HG03354 (cell line): Measurements from ENCODE around the gene EXOC4.

Source experiments
- ATAC-seq: cut with Tn5 transposase; IDR thresholded peaks from one replicate; pipeline ENCODE4 v1.9.1; 2021; ENCODE audit warnings: mild to moderate bottlenecking; ENCODE audit not compliant: unreplicated experiment, poor library complexity, severe bottlenecking

Gene EXOC4

GRCh38 chr7:133584956-133585668, 332.2 kb downstream of the EXOC4 start:
- no peak for ATAC-seq

GRCh38 chr7:133586253-133586652, 333.4 kb downstream of the EXOC4 start:
- no peak for ATAC-seq

- ATAC-seq, result no peak
Measured at GRCh38 chr7:133587903-133588302, 335.0 kb downstream of the EXOC4 start.

- no peak for ATAC-seq
Measured at GRCh38 chr7:133590795-133591194, 337.9 kb downstream of the EXOC4 start.

- no peak for ATAC-seq
Measured at GRCh38 chr7:133591704-133592340, 338.9 kb downstream of the EXOC4 start.

GRCh38 chr7:133593561-133593960, 340.7 kb downstream of the EXOC4 start:
- ATAC-seq, result no peak

GRCh38 chr7:133601617-133602016, 348.7 kb downstream of the EXOC4 start:
- no peak for ATAC-seq

- ATAC-seq, result no peak
Measured at GRCh38 chr7:133602291-133602690, 349.4 kb downstream of the EXOC4 start.

GRCh38 chr7:133606991-133607390, 354.1 kb downstream of the EXOC4 start:
- ATAC-seq, result no peak

- no peak for ATAC-seq
Measured at GRCh38 chr7:133609806-133610205, 356.9 kb downstream of the EXOC4 start.

- no peak for ATAC-seq
Measured at GRCh38 chr7:133611955-133612354, 359.1 kb downstream of the EXOC4 start.

- ATAC-seq, result no peak
Measured at GRCh38 chr7:133613250-133613790, 360.4 kb downstream of the EXOC4 start.

- no peak for ATAC-seq
Measured at GRCh38 chr7:133614251-133614650, 361.4 kb downstream of the EXOC4 start.

- no peak for ATAC-seq
Measured at GRCh38 chr7:133618970-133619369, 366.1 kb downstream of the EXOC4 start.

GRCh38 chr7:133619491-133619890, 366.6 kb downstream of the EXOC4 start:
- ATAC-seq, result no peak

- no peak for ATAC-seq
Measured at GRCh38 chr7:133623721-133624120, 370.8 kb downstream of the EXOC4 start.

- ATAC-seq, result no peak
Measured at GRCh38 chr7:133625046-133625445, 372.2 kb downstream of the EXOC4 start.

GRCh38 chr7:133629701-133630100, 376.8 kb downstream of the EXOC4 start:
- ATAC-seq, result no peak

- ATAC-seq, result no peak
Measured at GRCh38 chr7:133633055-133633454, 380.2 kb downstream of the EXOC4 start.

- no peak for ATAC-seq
Measured at GRCh38 chr7:133635541-133635940, 382.7 kb downstream of the EXOC4 start.

GRCh38 chr7:133638857-133639256, 386.0 kb downstream of the EXOC4 start:
- ATAC-seq, result no peak
